ENCODE results near the gene SERGEF. TPM values are rescaled to one million over a fixed set of nuclear protein-coding genes. Genes with fewer than 3 reads are reported as not detected.

The SERGEF gene
- total RNA-seq, 1 experiment from 2014 or later: 31.4 TPM

DNA sequence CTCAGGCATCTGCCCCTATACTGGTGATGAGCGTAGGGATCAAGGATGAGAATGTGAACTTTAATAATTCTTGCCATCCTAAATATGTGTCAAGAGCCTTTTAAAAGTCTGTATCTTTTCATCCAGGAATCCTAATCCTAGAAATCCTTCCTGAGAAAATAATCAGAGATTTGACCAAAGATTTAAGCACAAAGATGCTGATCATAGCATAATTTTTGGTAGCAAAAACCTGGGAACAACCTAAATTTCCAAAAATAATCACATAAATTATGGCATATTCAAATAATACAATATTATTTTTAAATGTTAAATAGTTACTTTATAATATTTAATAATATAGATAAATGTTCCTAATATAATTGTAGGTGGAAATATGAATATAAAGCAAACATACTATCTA lies 76.1 kb downstream of the SERGEF start:
- Histone ChIP-seq H2BK12ac (ENCODE audit: insufficient read length, low read depth, low read length) (no peak overlapping the region), H3K79me2 (ENCODE audit: insufficient read depth, low read length) (no peaks in the 10 kb centered on the region), H2BK20ac (ENCODE audit: low read depth, low read length, poor library complexity, severe bottlenecking) (no peak overlapping the region), H3K14ac (ENCODE audit: insufficient read depth, low read length) (no peak overlapping the region), H4K91ac (ENCODE audit: insufficient read length, low read depth, low read length) (no peak overlapping the region), H3K23me2 (ENCODE audit: insufficient read length, low read depth, low read length, poor library complexity, severe bottlenecking) (no peaks in the 10 kb centered on the region), H3K9me3 (ENCODE audit: control insufficient read depth, low read depth, low read length) (no peaks in the 10 kb centered on the region), H3K18ac (ENCODE audit: insufficient read length, low read depth, low read length) (no peak overlapping the region), H3T11ph (ENCODE audit: low read length) (no peak overlapping the region), H3K4me1 (ENCODE audit: insufficient read depth, low read length) (0 out of 2 replicates have a peak, but pooled peaks cover under 1% of the 10 kb centered on the region), H3K56ac (ENCODE audit: insufficient read length, low read depth, low read length) (no peak overlapping the region), H2BK120ac (ENCODE audit: low read depth, low read length, poor library complexity, severe bottlenecking) (no peak overlapping the region), H3K9ac (ENCODE audit: extremely low read depth, insufficient read length, low read length) (no peak overlapping the region), H4K20me1 (ENCODE audit: control insufficient read depth, insufficient read depth, insufficient read length) (no peaks in the 10 kb centered on the region), H2BK15ac (ENCODE audit: low read depth, low read length) (no peak overlapping the region), H3K4ac (ENCODE audit: low read depth, low read length) (no peak overlapping the region), H3K23ac (ENCODE audit: insufficient read length, low read depth, low read length) (no peak overlapping the region), H2AK5ac (ENCODE audit: insufficient read length, low read length) (no peak overlapping the region), H2AFZ (ENCODE audit: low read length) (no peak overlapping the region), H4K5ac (ENCODE audit: insufficient read length, low read depth, low read length) (no peak overlapping the region), H3K27me3 (ENCODE audit: insufficient read depth, low read length) (no peaks in the 10 kb centered on the region), H3K79me1 (ENCODE audit: insufficient read depth, low read depth, low read length, poor library complexity, severe bottlenecking) (no peaks in the 10 kb centered on the region), H3K4me2 (ENCODE audit: insufficient read depth, insufficient read length, low read length) (no peak overlapping the region), H2BK5ac (ENCODE audit: insufficient read length, low read length) (no peak overlapping the region), H3K27ac (ENCODE audit: insufficient read length, low read depth, low read length) (no peak overlapping the region), H4K8ac (replicated peaks; ENCODE audit: insufficient read length, low read depth, low read length) (no peak overlapping the region)
- H3K27ac Mint-ChIP-seq: no peak overlapping the region
- no CpG with 5 or more reads among the region's 1 CpG for WGBS (ENCODE audit: extremely low coverage, insufficient read length, low lambda C conversion rate)
- peaks cover 8 to 9% of the 10 kb centered on the region in 2 experiments for H3K4me1 Mint-ChIP-seq
- H3K36me3 Mint-ChIP-seq (ENCODE audit: insufficient read depth in 1 of 3, low read depth in 3 of 3): peaks cover 0 to 4% (median 2%) of the 10 kb centered on the region in 3 experiments; a peak in 5 of 7 replicates
- peaks cover 2 to 3% of the 10 kb centered on the region in 2 experiments; a peak in 1 of 5 replicates for H3K9me3 Mint-ChIP-seq
- TF ChIP-seq, protein P1, sequence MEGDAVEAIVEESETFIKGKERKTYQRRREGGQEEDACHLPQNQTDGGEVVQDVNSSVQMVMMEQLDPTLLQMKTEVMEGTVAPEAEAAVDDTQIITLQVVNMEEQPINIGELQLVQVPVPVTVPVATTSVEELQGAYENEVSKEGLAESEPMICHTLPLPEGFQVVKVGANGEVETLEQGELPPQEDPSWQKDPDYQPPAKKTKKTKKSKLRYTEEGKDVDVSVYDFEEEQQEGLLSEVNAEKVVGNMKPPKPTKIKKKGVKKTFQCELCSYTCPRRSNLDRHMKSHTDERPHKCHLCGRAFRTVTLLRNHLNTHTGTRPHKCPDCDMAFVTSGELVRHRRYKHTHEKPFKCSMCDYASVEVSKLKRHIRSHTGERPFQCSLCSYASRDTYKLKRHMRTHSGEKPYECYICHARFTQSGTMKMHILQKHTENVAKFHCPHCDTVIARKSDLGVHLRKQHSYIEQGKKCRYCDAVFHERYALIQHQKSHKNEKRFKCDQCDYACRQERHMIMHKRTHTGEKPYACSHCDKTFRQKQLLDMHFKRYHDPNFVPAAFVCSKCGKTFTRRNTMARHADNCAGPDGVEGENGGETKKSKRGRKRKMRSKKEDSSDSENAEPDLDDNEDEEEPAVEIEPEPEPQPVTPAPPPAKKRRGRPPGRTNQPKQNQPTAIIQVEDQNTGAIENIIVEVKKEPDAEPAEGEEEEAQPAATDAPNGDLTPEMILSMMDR (conservative IDR thresholded peaks at IDR 0.05): no peak
- DNase-seq: no peak
- H3K4me3 Mint-ChIP-seq: no peak overlapping the region
- no peaks in the 10 kb centered on the region for H3K27me3 Mint-ChIP-seq (ENCODE audit: low read depth)
